Mesothelial cell of epicardium (in vitro differentiated cells): ENCODE data around the gene TBX20. TPM values are rescaled to one million over a fixed set of nuclear protein-coding genes. Genes with fewer than 3 reads are reported as not detected.
A peak's percentile ranks its signal among the peaks of the same experiment; 100 is the strongest.

ENCODE experiments used
- DNase-seq, 2 experiments: peaks; one replicate each; pipeline ENCODE4 v3.0.0; 2021; ENCODE audit warnings: low spot score in 2 of 2; ENCODE audit not compliant: unreplicated experiment in 2 of 2
- H3K27ac Mint-ChIP-seq: 2 replicates; pipeline ENCODE4 v1.8.0; 2021; ENCODE audit warnings: mixed read lengths
- H3K27me3 Mint-ChIP-seq: 2 replicates; pipeline ENCODE4 v1.8.0; 2021; ENCODE audit warnings: low read depth, mixed read lengths
- H3K36me3 Mint-ChIP-seq: 2 replicates; pipeline ENCODE4 v1.8.0; 2021; ENCODE audit warnings: mixed read lengths
- H3K4me1 Mint-ChIP-seq: 2 replicates; pipeline ENCODE4 v1.8.0; 2021; ENCODE audit warnings: mixed read lengths
- H3K4me3 Mint-ChIP-seq: 2 replicates; pipeline ENCODE4 v1.8.0; 2021; ENCODE audit warnings: mild to moderate bottlenecking, moderate library complexity, mixed read lengths
- H3K9me3 Mint-ChIP-seq: 2 replicates; pipeline ENCODE4 v1.8.0; 2021; ENCODE audit warnings: mixed read lengths
- total RNA-seq: library from RNA; stranded (reverse); gene quantifications from 3 replicates; pipeline ENCODE4 v1.2.1, GENCODE V29; 2021
- TF ChIP-seq, protein P1 (sequence below): fragments of 200-600 bp; sonication (generic); IDR thresholded peaks from one replicate; pipeline ENCODE4 v1.5.0; 2021; ENCODE audit warnings: antibody characterized with exemption; ENCODE audit not compliant: unreplicated experiment

The TBX20 gene
- total RNA-seq, 1 donor from 2014 or later: 9.4 TPM

- H3K27me3 Mint-ChIP-seq: peaks cover 98% of the 10 kb centered on the region
- no peak for DNase-seq
- H3K27ac Mint-ChIP-seq: peak overlapping the region; percentile 75
- H3K9me3 Mint-ChIP-seq: no peaks in the 10 kb centered on the region
- H3K4me1 Mint-ChIP-seq: peaks cover 18% of the 10 kb centered on the region
- H3K36me3 Mint-ChIP-seq: no peaks in the 10 kb centered on the region
- peak overlapping the region; percentile 60 for H3K4me3 Mint-ChIP-seq
- TF ChIP-seq, protein P1, sequence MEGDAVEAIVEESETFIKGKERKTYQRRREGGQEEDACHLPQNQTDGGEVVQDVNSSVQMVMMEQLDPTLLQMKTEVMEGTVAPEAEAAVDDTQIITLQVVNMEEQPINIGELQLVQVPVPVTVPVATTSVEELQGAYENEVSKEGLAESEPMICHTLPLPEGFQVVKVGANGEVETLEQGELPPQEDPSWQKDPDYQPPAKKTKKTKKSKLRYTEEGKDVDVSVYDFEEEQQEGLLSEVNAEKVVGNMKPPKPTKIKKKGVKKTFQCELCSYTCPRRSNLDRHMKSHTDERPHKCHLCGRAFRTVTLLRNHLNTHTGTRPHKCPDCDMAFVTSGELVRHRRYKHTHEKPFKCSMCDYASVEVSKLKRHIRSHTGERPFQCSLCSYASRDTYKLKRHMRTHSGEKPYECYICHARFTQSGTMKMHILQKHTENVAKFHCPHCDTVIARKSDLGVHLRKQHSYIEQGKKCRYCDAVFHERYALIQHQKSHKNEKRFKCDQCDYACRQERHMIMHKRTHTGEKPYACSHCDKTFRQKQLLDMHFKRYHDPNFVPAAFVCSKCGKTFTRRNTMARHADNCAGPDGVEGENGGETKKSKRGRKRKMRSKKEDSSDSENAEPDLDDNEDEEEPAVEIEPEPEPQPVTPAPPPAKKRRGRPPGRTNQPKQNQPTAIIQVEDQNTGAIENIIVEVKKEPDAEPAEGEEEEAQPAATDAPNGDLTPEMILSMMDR: no peak
Observed at GRCh38 chr7:35254496-35255442, 869 bp upstream of the TBX20 start.

- no peaks in the 10 kb centered on the region for H3K36me3 Mint-ChIP-seq
- H3K27me3 Mint-ChIP-seq: peaks cover 98% of the 10 kb centered on the region
- peaks cover 24% of the 10 kb centered on the region for H3K4me1 Mint-ChIP-seq
- H3K4me3 Mint-ChIP-seq: peak overlapping the region; percentile 78
- no peaks in the 10 kb centered on the region for H3K9me3 Mint-ChIP-seq
- DNase-seq: no peak
- peak overlapping the region; percentile 82 for H3K27ac Mint-ChIP-seq
- TF ChIP-seq, protein P1: no peak
Observed at GRCh38 chr7:35253460-35253709, 515 bp downstream of the TBX20 start.

DNA sequence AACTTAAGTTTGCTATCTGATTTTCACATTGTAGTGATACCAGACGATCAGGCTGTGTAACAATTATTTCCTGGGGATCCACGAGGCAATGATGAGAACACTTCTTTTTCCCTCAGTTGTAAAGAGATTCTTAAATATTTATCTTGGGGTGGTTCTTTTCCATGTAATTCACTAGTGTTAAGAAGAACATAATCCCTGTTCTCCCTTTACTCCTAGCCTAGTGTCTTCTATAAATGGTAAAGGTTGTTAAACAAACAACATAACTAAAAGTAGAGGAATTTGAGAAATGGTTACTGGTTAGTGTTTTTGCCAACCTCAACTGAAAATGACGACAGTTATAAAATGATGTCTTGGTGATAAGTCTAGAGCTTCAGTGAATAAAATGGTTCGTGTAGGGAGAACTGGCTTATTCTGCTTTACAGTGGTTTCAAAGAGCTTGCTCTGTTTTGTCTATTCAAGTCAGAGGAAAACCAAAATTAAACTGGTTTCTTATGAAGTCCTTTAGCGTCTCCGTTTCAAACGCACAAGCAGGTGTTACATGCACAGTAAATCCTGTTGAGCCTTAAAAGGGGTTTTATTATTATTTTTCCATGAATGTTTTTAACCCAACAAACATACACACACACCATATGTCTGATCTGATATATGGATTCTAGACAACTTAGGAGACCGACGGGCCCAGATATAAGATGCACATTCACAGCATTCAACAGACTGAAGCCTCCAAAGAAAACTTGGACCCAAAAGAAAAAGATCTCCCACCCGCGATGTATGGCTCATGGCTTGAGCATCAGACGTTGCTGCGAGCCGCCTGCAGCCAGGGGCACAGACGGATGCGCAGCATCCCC lies 1.1 kb downstream of the TBX20 start:
- no peaks in the 10 kb centered on the region for H3K9me3 Mint-ChIP-seq
- TF ChIP-seq, protein P1: no peak
- H3K27ac Mint-ChIP-seq: peak overlapping the region; percentile 82
- peaks cover 98% of the 10 kb centered on the region for H3K27me3 Mint-ChIP-seq
- peaks cover 24% of the 10 kb centered on the region for H3K4me1 Mint-ChIP-seq
- H3K4me3 Mint-ChIP-seq: peak overlapping the region; percentile 78
- H3K36me3 Mint-ChIP-seq: no peaks in the 10 kb centered on the region
- no peak for DNase-seq

DNA sequence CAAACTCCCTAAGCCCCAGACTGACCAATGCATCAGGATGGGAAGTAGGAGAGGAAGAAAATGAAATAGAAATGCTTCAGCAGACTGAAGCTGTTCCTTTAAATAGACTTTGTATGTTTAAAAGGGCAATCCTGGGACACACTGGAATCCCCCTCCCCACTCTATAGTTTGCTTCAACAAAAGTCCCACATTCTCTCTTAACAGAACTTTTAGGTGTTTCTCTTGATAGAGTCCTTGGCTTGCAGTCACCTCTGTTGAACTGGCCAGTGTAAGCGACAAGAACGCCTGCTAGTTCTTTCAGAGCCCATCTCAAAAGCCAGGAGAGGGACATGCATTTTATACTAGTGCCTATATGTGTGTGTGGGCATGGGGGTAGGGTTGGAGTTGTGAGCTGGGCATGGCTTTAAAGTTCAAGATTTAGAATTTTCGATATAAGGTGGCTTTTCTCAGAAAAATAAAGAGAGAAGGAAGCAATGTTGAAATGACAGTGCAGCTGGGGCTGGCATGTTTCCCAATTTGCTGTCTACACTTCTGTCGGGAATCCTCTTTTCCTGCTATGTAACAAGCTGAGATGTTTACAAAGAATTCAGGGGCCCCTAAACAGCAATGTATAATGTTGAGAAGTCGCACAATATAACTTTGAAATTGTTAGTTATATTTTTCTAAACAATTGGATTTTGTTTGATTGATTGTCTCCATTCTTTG lies 2.1 kb downstream of the TBX20 start:
- H3K27ac Mint-ChIP-seq: no peak overlapping the region
- H3K27me3 Mint-ChIP-seq: peaks cover 98% of the 10 kb centered on the region
- TF ChIP-seq, protein P1: no peak
- H3K36me3 Mint-ChIP-seq: no peaks in the 10 kb centered on the region
- H3K9me3 Mint-ChIP-seq: no peaks in the 10 kb centered on the region
- H3K4me3 Mint-ChIP-seq: peak overlapping the region; percentile 78
- peaks cover 25% of the 10 kb centered on the region for H3K4me1 Mint-ChIP-seq
- DNase-seq: no peak

DNA sequence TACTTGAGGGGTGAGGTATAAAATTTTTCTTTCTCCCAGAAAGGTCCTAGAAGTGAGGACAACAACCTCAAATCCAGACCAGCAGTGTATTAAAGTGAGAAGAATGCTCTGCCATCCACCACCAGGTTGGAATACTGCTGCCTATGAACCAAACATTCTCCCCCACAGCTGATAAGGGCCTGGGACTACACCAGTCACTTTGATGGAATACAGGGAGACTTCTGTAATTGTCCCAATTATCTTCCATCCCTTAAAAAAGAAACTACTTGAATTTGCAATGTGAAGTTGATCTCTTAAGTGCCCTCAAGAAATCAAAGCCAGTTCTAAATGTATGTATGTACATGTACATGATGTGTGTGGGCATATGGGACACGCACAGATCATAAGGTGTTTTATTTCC lies 3.0 kb downstream of the TBX20 start:
- no peaks in the 10 kb centered on the region for H3K36me3 Mint-ChIP-seq
- TF ChIP-seq, protein P1: no peak
- H3K4me1 Mint-ChIP-seq: peaks cover 26% of the 10 kb centered on the region
- peak overlapping the region; percentile 78 for H3K4me3 Mint-ChIP-seq
- H3K27me3 Mint-ChIP-seq: peaks cover 94% of the 10 kb centered on the region
- DNase-seq: no peak
- no peak overlapping the region for H3K27ac Mint-ChIP-seq
- H3K9me3 Mint-ChIP-seq: no peaks in the 10 kb centered on the region
